H9 (cell line): Measurements from ENCODE around the gene RBL2. TPM values are rescaled to one million over a fixed set of nuclear protein-coding genes. Genes with fewer than 3 reads are reported as not detected.

Experiments used
- DNase-seq: peaks from one replicate; pipeline ENCODE4 v3.0.0-alpha.2; 2017
- H2AFZ ChIP-seq: one replicate; pipeline ENCODE4 v1.6.1; 2013; ENCODE audit warnings: mild to moderate bottlenecking, low read length, control low read depth, moderate library complexity
- H2AK5ac ChIP-seq: 2 replicates; pipeline ENCODE4 v1.6.1; 2013; ENCODE audit warnings: low read length, control low read depth, mixed read lengths; ENCODE audit not compliant: insufficient read length
- H2BK120ac ChIP-seq: one replicate; pipeline ENCODE4 v1.6.1; 2013; ENCODE audit warnings: low read depth, mild to moderate bottlenecking, low read length, control low read depth, inconsistent platforms; ENCODE audit not compliant: poor library complexity, severe bottlenecking
- H2BK12ac ChIP-seq: 2 replicates; pipeline ENCODE4 v1.6.1; 2013; ENCODE audit warnings: low read length, control low read depth, mixed read lengths, low read depth; ENCODE audit not compliant: insufficient read length
- H2BK15ac ChIP-seq: 2 replicates; pipeline ENCODE4 v1.6.1; 2013; ENCODE audit warnings: low read depth, low read length, control low read depth
- H2BK20ac ChIP-seq: one replicate; pipeline ENCODE4 v1.6.1; 2013; ENCODE audit warnings: low read depth, mild to moderate bottlenecking, low read length, control low read depth, inconsistent platforms; ENCODE audit not compliant: poor library complexity, severe bottlenecking
- H2BK5ac ChIP-seq: 2 replicates; pipeline ENCODE4 v1.6.1; 2013; ENCODE audit warnings: low read length, control low read depth, mixed read lengths; ENCODE audit not compliant: insufficient read length
- H3K14ac ChIP-seq: 2 replicates; pipeline ENCODE4 v1.6.1; 2013; ENCODE audit warnings: low read length, control low read depth; ENCODE audit not compliant: insufficient read depth
- H3K18ac ChIP-seq: 2 replicates; pipeline ENCODE4 v1.6.1; 2013; ENCODE audit warnings: low read depth, mild to moderate bottlenecking, mixed read lengths, low read length, control low read depth; ENCODE audit not compliant: insufficient read length
- H3K23ac ChIP-seq: 2 replicates; pipeline ENCODE4 v1.6.1; 2013; ENCODE audit warnings: low read length, control low read depth, mixed read lengths, low read depth; ENCODE audit not compliant: insufficient read length
- H3K23me2 ChIP-seq: 2 replicates; pipeline ENCODE4 v1.6.1; 2013; ENCODE audit warnings: low read depth, mild to moderate bottlenecking, mixed read lengths, low read length, control low read depth; ENCODE audit not compliant: insufficient read length, poor library complexity, severe bottlenecking
- H3K27ac ChIP-seq: 2 replicates; pipeline ENCODE4 v1.5.1; 2013; ENCODE audit warnings: low read length, control low read depth, mixed read lengths, low read depth; ENCODE audit not compliant: insufficient read length
- H3K27me3 ChIP-seq: 2 replicates; pipeline ENCODE4 v1.6.1; 2013; ENCODE audit warnings: low read length, control low read depth, inconsistent platforms; ENCODE audit not compliant: insufficient read depth
- H3K4ac ChIP-seq: 2 replicates; pipeline ENCODE4 v1.6.1; 2013; ENCODE audit warnings: low read depth, mild to moderate bottlenecking, control low read depth, inconsistent platforms, low read length, moderate library complexity
- H3K4me1 ChIP-seq: 2 replicates; pipeline ENCODE4 v1.6.1; 2013; ENCODE audit warnings: low read length, control low read depth, inconsistent platforms; ENCODE audit not compliant: insufficient read depth
- H3K4me2 ChIP-seq: 2 replicates; pipeline ENCODE4 v1.6.1; 2013; ENCODE audit warnings: low read length, control low read depth, mixed read lengths; ENCODE audit not compliant: insufficient read length, insufficient read depth
- H3K56ac ChIP-seq: 2 replicates; pipeline ENCODE4 v1.6.1; 2013; ENCODE audit warnings: low read depth, mild to moderate bottlenecking, mixed read lengths, low read length, control low read depth; ENCODE audit not compliant: insufficient read length
- H3K79me1 ChIP-seq: 2 replicates; pipeline ENCODE4 v1.6.1; 2013; ENCODE audit warnings: low read depth, mild to moderate bottlenecking, moderate library complexity, low read length, control low read depth, inconsistent platforms; ENCODE audit not compliant: insufficient read depth, poor library complexity, severe bottlenecking
- H3K79me2 ChIP-seq: 2 replicates; pipeline ENCODE4 v1.6.1; 2013; ENCODE audit warnings: low read length, control low read depth, inconsistent platforms; ENCODE audit not compliant: insufficient read depth
- H3K9ac ChIP-seq: 2 replicates; pipeline ENCODE4 v1.6.1; 2013; ENCODE audit warnings: low read length, control low read depth, mixed read lengths; ENCODE audit not compliant: insufficient read length; ENCODE audit errors: extremely low read depth
- H3K9me3 ChIP-seq: one replicate; pipeline ENCODE4 v1.6.1; 2013; ENCODE audit warnings: low read depth, low read length, inconsistent platforms; ENCODE audit not compliant: control insufficient read depth
- H3T11ph ChIP-seq: one replicate; pipeline ENCODE4 v1.6.1; 2013; ENCODE audit warnings: mild to moderate bottlenecking, low read length, control low read depth, inconsistent platforms
- H4K20me1 ChIP-seq: one replicate; pipeline ENCODE4 v1.6.1; 2013; ENCODE audit not compliant: control insufficient read depth, insufficient read length, insufficient read depth
- H4K5ac ChIP-seq: 2 replicates; pipeline ENCODE4 v1.6.1; 2013; ENCODE audit warnings: low read depth, mild to moderate bottlenecking, mixed read lengths, low read length, control low read depth; ENCODE audit not compliant: insufficient read length
- H4K8ac ChIP-seq: replicated peaks from 2 replicates; pipeline ENCODE4 v1.6.1; 2013; ENCODE audit warnings: low read length, control low read depth, mixed read lengths, low read depth; ENCODE audit not compliant: insufficient read length
- H4K91ac ChIP-seq: 2 replicates; pipeline ENCODE4 v1.6.1; 2013; ENCODE audit warnings: low read depth, mild to moderate bottlenecking, moderate library complexity, mixed read lengths, low read length, control low read depth; ENCODE audit not compliant: insufficient read length
- H3K27ac Mint-ChIP-seq, 3 experiments: 2 replicates in 2 of 3; 3 replicates in 1 of 3; pipeline ENCODE4 v1.8.0; 2020 to 2021; ENCODE audit warnings: mixed read lengths in 3 of 3, mild to moderate bottlenecking in 1 of 3, moderate library complexity in 1 of 3
- H3K27me3 Mint-ChIP-seq: 2 replicates; pipeline ENCODE4 v1.8.0; 2021; ENCODE audit warnings: low read depth, mild to moderate bottlenecking, moderate library complexity, mixed read lengths
- H3K36me3 Mint-ChIP-seq, 3 experiments: 2 replicates in 2 of 3; 3 replicates in 1 of 3; pipeline ENCODE4 v1.8.0; 2020 to 2021; ENCODE audit warnings: low read depth in 3 of 3, mixed read lengths in 3 of 3; ENCODE audit not compliant: insufficient read depth in 1 of 3
- H3K4me1 Mint-ChIP-seq, 2 experiments: 2 replicates each; pipeline ENCODE4 v1.8.0; 2020; ENCODE audit warnings: mixed read lengths in 2 of 2
- H3K4me3 Mint-ChIP-seq, 2 experiments: 2 replicates in 1 of 2; 3 replicates in 1 of 2; pipeline ENCODE4 v1.8.0; 2020 to 2021; ENCODE audit warnings: mild to moderate bottlenecking in 2 of 2, mixed read lengths in 2 of 2, moderate library complexity in 1 of 2
- H3K9me3 Mint-ChIP-seq, 2 experiments: 2 replicates in 1 of 2; 3 replicates in 1 of 2; pipeline ENCODE4 v1.8.0; 2020; ENCODE audit warnings: mild to moderate bottlenecking in 2 of 2, mixed read lengths in 2 of 2, moderate library complexity in 1 of 2
- WGBS: extraction: QIAGEN DNeasy Blood & Tissue Kit; methylation state at CpG from one replicate; pipeline ENCODE4 v1.1.7; 2013; ENCODE audit warnings: missing lambda C conversion rate, low lambda C conversion rate, mixed read lengths; ENCODE audit not compliant: insufficient read length; ENCODE audit errors: extremely low coverage; 5-methylcytosine and 5-hydroxymethylcytosine counted together
- total RNA-seq: library from RNA; stranded (reverse); gene quantifications from 2 replicates; pipeline ENCODE4 v1.2.1, GENCODE V29; 2021
- TF ChIP-seq, protein P1 (sequence below): fragments of 200-600 bp; sonication (generic); conservative IDR thresholded peaks from 3 replicates; pipeline ENCODE4 v1.8.0; 2021; ENCODE audit warnings: antibody characterized with exemption, mild to moderate bottlenecking

Gene RBL2
- total RNA-seq, 1 experiment from 2014 or later: 17.3 TPM

DNA sequence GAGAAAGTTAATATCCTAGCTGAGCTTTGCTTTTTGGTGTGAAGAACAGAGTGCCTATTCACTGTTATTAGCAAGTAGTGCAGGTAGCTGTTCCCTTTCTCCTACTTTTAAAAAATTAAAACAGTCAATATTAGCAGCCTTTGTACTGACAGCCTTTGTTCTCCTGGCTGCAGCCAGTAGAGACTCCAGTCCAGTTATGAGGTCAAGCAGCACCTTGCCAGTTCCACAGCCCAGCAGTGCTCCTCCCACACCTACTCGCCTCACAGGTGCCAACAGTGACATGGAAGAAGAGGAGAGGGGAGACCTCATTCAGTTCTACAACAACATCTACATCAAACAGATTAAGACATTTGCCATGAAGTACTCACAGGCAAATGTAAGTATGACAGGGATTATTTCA, 46.1 kb downstream of the RBL2 start:
- H4K5ac ChIP-seq: no peak overlapping the region
- H3K4me1 Mint-ChIP-seq: no peaks in the 10 kb centered on the region

More for the DNA sequence above, 46.1 kb downstream of the RBL2 start:
- Histone ChIP-seq H3K27ac (no peak overlapping the region), H3K79me1 (no peaks in the 10 kb centered on the region), H4K8ac (no peak overlapping the region), H3K9me3 (no peaks in the 10 kb centered on the region), H4K20me1 (no peaks in the 10 kb centered on the region), H2BK12ac (no peak overlapping the region), H3K79me2 (no peaks in the 10 kb centered on the region), H3K23me2 (no peaks in the 10 kb centered on the region), H2BK120ac (no peak overlapping the region), H2AFZ (no peak overlapping the region), H2BK20ac (no peak overlapping the region), H3K14ac (no peak overlapping the region), H2BK15ac (no peak overlapping the region), H2BK5ac (no peak overlapping the region), H3K18ac (no peak overlapping the region), H3K4me1 (no peaks in the 10 kb centered on the region), H4K91ac (no peak overlapping the region), H3K4ac (no peak overlapping the region), H3K23ac (no peak overlapping the region), H3K27me3 (no peaks in the 10 kb centered on the region), H3K4me2 (no peak overlapping the region), H3K56ac (no peak overlapping the region), H3T11ph (no peak overlapping the region), H2AK5ac (no peak overlapping the region), H3K9ac (no peak overlapping the region)
- Mint-ChIP-seq H3K27me3 (no peaks in the 10 kb centered on the region), H3K36me3 (peaks cover 42 to 78% (median 73%) of the 10 kb centered on the region in 3 experiments; a peak in 6 of 7 replicates), H3K9me3 (peaks cover 0 to 7% of the 10 kb centered on the region in 2 experiments; a peak in 4 of 5 replicates), H3K4me3 (no peak overlapping the region), H3K27ac (0 out of 7 replicates have a peak overlapping the region, but pooled peaks of 1 of the 3 experiments have one; percentile 35)
- no peak for DNase-seq
- no CpG with 5 or more reads among the region's 1 CpG for WGBS
- TF ChIP-seq, protein P1, sequence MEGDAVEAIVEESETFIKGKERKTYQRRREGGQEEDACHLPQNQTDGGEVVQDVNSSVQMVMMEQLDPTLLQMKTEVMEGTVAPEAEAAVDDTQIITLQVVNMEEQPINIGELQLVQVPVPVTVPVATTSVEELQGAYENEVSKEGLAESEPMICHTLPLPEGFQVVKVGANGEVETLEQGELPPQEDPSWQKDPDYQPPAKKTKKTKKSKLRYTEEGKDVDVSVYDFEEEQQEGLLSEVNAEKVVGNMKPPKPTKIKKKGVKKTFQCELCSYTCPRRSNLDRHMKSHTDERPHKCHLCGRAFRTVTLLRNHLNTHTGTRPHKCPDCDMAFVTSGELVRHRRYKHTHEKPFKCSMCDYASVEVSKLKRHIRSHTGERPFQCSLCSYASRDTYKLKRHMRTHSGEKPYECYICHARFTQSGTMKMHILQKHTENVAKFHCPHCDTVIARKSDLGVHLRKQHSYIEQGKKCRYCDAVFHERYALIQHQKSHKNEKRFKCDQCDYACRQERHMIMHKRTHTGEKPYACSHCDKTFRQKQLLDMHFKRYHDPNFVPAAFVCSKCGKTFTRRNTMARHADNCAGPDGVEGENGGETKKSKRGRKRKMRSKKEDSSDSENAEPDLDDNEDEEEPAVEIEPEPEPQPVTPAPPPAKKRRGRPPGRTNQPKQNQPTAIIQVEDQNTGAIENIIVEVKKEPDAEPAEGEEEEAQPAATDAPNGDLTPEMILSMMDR: no peak
